ENCODE data around the gene PLS3.
"Not testable (repeated sequence)": the region's sequence is repeated elsewhere in the genome, so short reads cannot be mapped to it uniquely, and the experiment has no call there.

Gene PLS3

GRCh38 chrX:115639334-115639880 lies 78.4 kb downstream of the PLS3 start:
- DNase-seq (ENCODE audit: low read depth) = no peak
- in situ Hi-C loops (cut with HindIII; ENCODE audit: low sequenced_read_pairs) = no loop called here
- TF ChIP-seq CTCF (IDR thresholded peaks at IDR 0.05; ENCODE audit: low read depth, low read length, missing control alignments) = no peak
- H3K4me3 ChIP-seq (ENCODE audit: low read depth, low read length) = no peak overlapping the region

- H3K4me3 ChIP-seq (ENCODE audit: low read depth, low read length) = no peak overlapping the region
- DNase-seq (ENCODE audit: low read depth) = no peak
- TF ChIP-seq CTCF (IDR thresholded peaks at IDR 0.05; ENCODE audit: low read depth, low read length, missing control alignments) = no peak
- in situ Hi-C loops (cut with HindIII; ENCODE audit: low sequenced_read_pairs) = loop anchor here (10.0 kb wide), 1 partner anchor 308 kb away; no protein-coding TSS in a partner anchor
Measured at GRCh38 chrX:115642311-115642710, 81.3 kb downstream of the PLS3 start.

GRCh38 chrX:115642895-115643530 lies 82.0 kb downstream of the PLS3 start:
- in situ Hi-C loops (cut with HindIII; ENCODE audit: low sequenced_read_pairs) = loop anchor here (10.0 kb wide), 1 partner anchor 308 kb away; no protein-coding TSS in a partner anchor
- no peak overlapping the region for H3K4me3 ChIP-seq (ENCODE audit: low read depth, low read length)
- peak; percentile 84 for TF ChIP-seq CTCF (IDR thresholded peaks at IDR 0.05; ENCODE audit: low read depth, low read length, missing control alignments)
- peak; percentile 67 for DNase-seq (ENCODE audit: low read depth)

- DNase-seq (ENCODE audit: low read depth); H3K4me3 ChIP-seq (ENCODE audit: low read depth, low read length): not testable (repeated sequence)
- in situ Hi-C loops (cut with HindIII; ENCODE audit: low sequenced_read_pairs) = loop anchor here (10.0 kb wide), 1 partner anchor 310 kb away; no protein-coding TSS in a partner anchor
Measured at GRCh38 chrX:115644397-115644796, 83.4 kb downstream of the PLS3 start.

GRCh38 chrX:115649461-115650063 lies 88.6 kb downstream of the PLS3 start:
- no peak for DNase-seq (ENCODE audit: low read depth)
- in situ Hi-C loops (cut with HindIII; ENCODE audit: low sequenced_read_pairs) = loop anchor here (10.0 kb wide), 1 partner anchor 315 kb away; no protein-coding TSS in a partner anchor
- TF ChIP-seq CTCF (IDR thresholded peaks at IDR 0.05; ENCODE audit: low read depth, low read length, missing control alignments) = no peak
- H3K4me3 ChIP-seq (ENCODE audit: low read depth, low read length) = no peak overlapping the region

- no peak for TF ChIP-seq CTCF (IDR thresholded peaks at IDR 0.05; ENCODE audit: low read depth, low read length, missing control alignments)
- in situ Hi-C loops (cut with HindIII; ENCODE audit: low sequenced_read_pairs) = no loop called here
- no peak overlapping the region for H3K4me3 ChIP-seq (ENCODE audit: low read depth, low read length)
- DNase-seq (ENCODE audit: low read depth) = peak; percentile 9
Measured at GRCh38 chrX:115650449-115650848, 89.5 kb downstream of the PLS3 start.

- TF ChIP-seq CTCF (IDR thresholded peaks at IDR 0.05; ENCODE audit: low read depth, low read length, missing control alignments) = peak; percentile 86
- in situ Hi-C loops (cut with HindIII; ENCODE audit: low sequenced_read_pairs) = no loop called here
- peak; percentile 40 for DNase-seq (ENCODE audit: low read depth)
Measured at GRCh38 chrX:115650916-115651315, 89.9 kb downstream of the PLS3 start.

More at GRCh38 chrX:115650916-115651315, 89.9 kb downstream of the PLS3 start:
- H3K4me3 ChIP-seq (ENCODE audit: low read depth, low read length) = no peak overlapping the region

All from astrocyte of the cerebellum (primary cell).